Measurements from ENCODE around the gene ARRDC3.
A peak's percentile ranks its signal among the peaks of the same experiment; 100 is the strongest.

ARRDC3 gene

GRCh38 chr5:91419571-91420537 is 36.7 kb upstream of the ARRDC3 start:
- TF ChIP-seq CTCF (IDR thresholded peaks at IDR 0.05; ENCODE audit: low read depth, low read length, missing control alignments), result peak; percentile 47
- DNase-seq (ENCODE audit: extremely low read depth, low read depth), result peak; percentile 38

GRCh38 chr5:91419136-91419535 is 36.0 kb upstream of the ARRDC3 start:
- no peak overlapping the region for H3K4me3 ChIP-seq (replicated peaks; ENCODE audit: low read depth, low read length)
- TF ChIP-seq CTCF (IDR thresholded peaks at IDR 0.05; ENCODE audit: low read depth, low read length, missing control alignments), result no peak
- DNase-seq (ENCODE audit: extremely low read depth, low read depth), result no peak

More at GRCh38 chr5:91419571-91420537, 36.7 kb upstream of the ARRDC3 start:
- H3K4me3 ChIP-seq (replicated peaks; ENCODE audit: low read depth, low read length), result no peak overlapping the region

- TF ChIP-seq CTCF (IDR thresholded peaks at IDR 0.05; ENCODE audit: low read depth, low read length, missing control alignments), result no peak
- H3K4me3 ChIP-seq (replicated peaks; ENCODE audit: low read depth, low read length), result no peak overlapping the region
- no peak for DNase-seq (ENCODE audit: extremely low read depth, low read depth)
Observed at GRCh38 chr5:91418158-91418557, 35.0 kb upstream of the ARRDC3 start.

- H3K4me3 ChIP-seq (replicated peaks; ENCODE audit: low read depth, low read length), result no peak overlapping the region
- TF ChIP-seq CTCF (IDR thresholded peaks at IDR 0.05; ENCODE audit: low read depth, low read length, missing control alignments), result no peak
- no peak for DNase-seq (ENCODE audit: extremely low read depth, low read depth)
Observed at GRCh38 chr5:91417219-91417618, 34.1 kb upstream of the ARRDC3 start.

GRCh38 chr5:91416491-91416890 is 33.4 kb upstream of the ARRDC3 start:
- DNase-seq (ENCODE audit: extremely low read depth, low read depth), result no peak
- no peak overlapping the region for H3K4me3 ChIP-seq (replicated peaks; ENCODE audit: low read depth, low read length)
- no peak for TF ChIP-seq CTCF (IDR thresholded peaks at IDR 0.05; ENCODE audit: low read depth, low read length, missing control alignments)

DNA sequence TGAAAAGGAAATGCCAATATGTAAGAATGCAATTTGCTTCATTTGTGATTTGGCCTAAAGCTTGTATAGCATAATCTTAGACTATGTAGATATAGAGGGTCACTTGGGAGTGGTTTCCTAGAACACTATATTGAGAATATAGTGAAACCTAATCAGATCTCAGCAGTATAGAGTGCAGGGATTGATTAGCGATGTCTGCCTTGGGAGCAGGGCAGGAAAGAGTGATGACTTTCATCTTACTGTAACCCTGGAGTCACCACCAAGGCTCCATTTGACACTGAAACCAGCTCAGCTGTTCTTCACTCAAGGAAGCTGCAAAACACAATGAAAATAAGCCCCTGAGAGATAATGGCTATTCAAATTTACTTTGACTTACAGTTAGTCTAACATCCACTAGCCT is 26.2 kb upstream of the ARRDC3 start:
- TF ChIP-seq CTCF (IDR thresholded peaks at IDR 0.05; ENCODE audit: low read depth, low read length, missing control alignments), result no peak
- H3K4me3 ChIP-seq (replicated peaks; ENCODE audit: low read depth, low read length), result no peak overlapping the region
- no peak for DNase-seq (ENCODE audit: extremely low read depth, low read depth)

Measured in HFF-Myc (cell line).